H1 (cell line): ENCODE results near the gene COPS9. TPM values are rescaled to one million over a fixed set of nuclear protein-coding genes. Genes with fewer than 3 reads are reported as not detected.

Experiments used
- CTCF ChIA-PET: fragments of 300-600 bp; sonication (Branson Sonifier 250); formaldehyde crosslinking; loops from one replicate; lab custom pipeline; 2021; ENCODE audit not compliant: partially characterized antibody; lab: Charles Lee
- POLR2A ChIA-PET: fragments of 300-600 bp; sonication (Branson Sonifier 250); formaldehyde crosslinking; loops from one replicate; lab custom pipeline; 2021; ENCODE audit warnings: inconsistent platforms; ENCODE audit not compliant: partially characterized antibody; lab: Charles Lee
- DNase-seq, 2 experiments: peaks; one replicate each; pipeline versions ENCODE4 v3.0.0 to v3.0.0-alpha.2; 2010 to 2022; ENCODE audit warnings: low spot score in 2 of 2, low read depth in 1 of 2, mixed read lengths in 1 of 2
- FAIRE-seq: peaks from 2 replicates; lab custom pipeline; 2011; peaks lifted over from hg19 to GRCh38; lab: Jason Lieb, UNC
- H2AFZ ChIP-seq: 2 replicates; pipeline ENCODE4 v1.8.1; 2012; ENCODE audit warnings: low read length, inconsistent platforms
- H2AK5ac ChIP-seq: 2 replicates; pipeline ENCODE4 v1.6.1; 2013; ENCODE audit warnings: low read depth, low read length
- H2BK120ac ChIP-seq: replicated peaks from 2 replicates; pipeline ENCODE3; 2013; ENCODE audit warnings: low read depth, low read length, inconsistent platforms
- H2BK12ac ChIP-seq: 2 replicates; pipeline ENCODE4 v1.6.1; 2013; ENCODE audit warnings: low read depth, low read length
- H2BK15ac ChIP-seq: 2 replicates; pipeline ENCODE4 v1.6.1; 2013; ENCODE audit warnings: low read length
- H2BK20ac ChIP-seq: 2 replicates; pipeline ENCODE4 v1.6.1; 2013; ENCODE audit warnings: low read length
- H2BK5ac ChIP-seq: 2 replicates; pipeline ENCODE4 v1.6.1; 2013; ENCODE audit warnings: low read depth, low read length
- H3K14ac ChIP-seq: 2 replicates; pipeline ENCODE4 v1.6.1; 2013; ENCODE audit warnings: inconsistent platforms; ENCODE audit not compliant: insufficient read length
- H3K18ac ChIP-seq: 2 replicates; pipeline ENCODE4 v1.6.1; 2013; ENCODE audit warnings: low read length; ENCODE audit errors: extremely low read depth
- H3K23ac ChIP-seq: 2 replicates; pipeline ENCODE4 v1.6.1; 2013; ENCODE audit warnings: inconsistent platforms; ENCODE audit not compliant: insufficient read length
- H3K23me2 ChIP-seq: 2 replicates; pipeline ENCODE4 v1.6.1; 2013; ENCODE audit warnings: low read depth, low read length
- H3K27ac ChIP-seq: 2 replicates; pipeline ENCODE4 v1.6.1; 2011; ENCODE audit warnings: low read depth, low read length, inconsistent platforms
- H3K27me3 ChIP-seq, 4 experiments: replicated peaks in 1 of 4; 1 replicate in 1 of 4; 2 replicates in 3 of 4; pipeline versions ENCODE4 v1.6.1 to v1.8.1; 2011 to 2013; ENCODE audit warnings: low read length in 3 of 4, mild to moderate bottlenecking in 3 of 4, inconsistent platforms in 2 of 4, mixed read lengths in 2 of 4, moderate library complexity in 1 of 4; ENCODE audit not compliant: control insufficient read depth in 3 of 4, insufficient read depth in 3 of 4; ENCODE audit errors: extremely low read depth in 1 of 4
- H3K36me3 ChIP-seq, 4 experiments: 2 replicates each; pipeline versions ENCODE4 v1.6.1 to v1.8.1; 2011 to 2013; ENCODE audit warnings: mild to moderate bottlenecking in 4 of 4, low read length in 3 of 4, moderate library complexity in 2 of 4, control low read depth in 1 of 4, inconsistent platforms in 1 of 4; ENCODE audit not compliant: insufficient read depth in 4 of 4, control insufficient read depth in 2 of 4
- H3K4ac ChIP-seq: replicated peaks from 2 replicates; pipeline ENCODE3; 2013; ENCODE audit warnings: low read length, low read depth, mixed read lengths, inconsistent platforms; ENCODE audit not compliant: insufficient read length
- H3K4me1 ChIP-seq, 4 experiments: replicated peaks in 1 of 4; 1 replicate in 1 of 4; 2 replicates in 3 of 4; pipeline versions ENCODE4 v1.6.1 to v1.8.1; 2011 to 2013; ENCODE audit warnings: low read length in 3 of 4, inconsistent platforms in 2 of 4, mixed read lengths in 1 of 4; ENCODE audit not compliant: insufficient read depth in 4 of 4, control insufficient read depth in 3 of 4
- H3K4me2 ChIP-seq, 2 experiments: 2 replicates each; pipeline versions ENCODE4 v1.6.1 to v1.8.1; 2011 to 2013; ENCODE audit warnings: low read depth in 2 of 2, low read length in 2 of 2, control low read depth in 1 of 2, inconsistent platforms in 1 of 2, mild to moderate bottlenecking in 1 of 2; ENCODE audit not compliant: insufficient read depth in 1 of 2
- H3K4me3 ChIP-seq, 4 experiments: fragments of 200-600, 300-600 bp in 1 of 4; sonication (generic), shearing (Covaris generic), sonication (Bioruptor Twin) in 1 of 4; 2 replicates each; pipeline versions ENCODE4 v1.5.1 to v1.8.1; 2011 to 2016; ENCODE audit warnings: low read length in 4 of 4, low read depth in 3 of 4, control low read depth in 2 of 4, inconsistent platforms in 2 of 4, mild to moderate bottlenecking in 2 of 4, mixed read lengths in 1 of 4, moderate library complexity in 1 of 4; ENCODE audit not compliant: insufficient read depth in 2 of 4; ENCODE audit errors: extremely low read depth in 1 of 4
- H3K56ac ChIP-seq: replicated peaks from 2 replicates; pipeline ENCODE3; 2013; ENCODE audit warnings: low read depth, mild to moderate bottlenecking, mixed read lengths, low read length, inconsistent platforms; ENCODE audit not compliant: insufficient read length
- H3K79me1 ChIP-seq: 2 replicates; pipeline ENCODE4 v1.6.1; 2013; ENCODE audit warnings: low read depth, low read length, control low read depth
- H3K79me2 ChIP-seq, 2 experiments: 2 replicates each; pipeline versions ENCODE4 v1.6.1 to v1.8.1; 2012 to 2013; ENCODE audit warnings: low read length in 2 of 2, mild to moderate bottlenecking in 2 of 2, inconsistent platforms in 1 of 2; ENCODE audit not compliant: insufficient read depth in 2 of 2, control insufficient read depth in 1 of 2
- H3K9ac ChIP-seq, 4 experiments: replicated peaks in 1 of 4; 1 replicate in 1 of 4; 2 replicates in 3 of 4; pipeline versions ENCODE4 v1.6.1 to v1.8.1; 2011 to 2013; ENCODE audit warnings: low read depth in 3 of 4, low read length in 3 of 4, control low read depth in 2 of 4, mild to moderate bottlenecking in 2 of 4, moderate library complexity in 2 of 4, inconsistent platforms in 1 of 4; ENCODE audit errors: extremely low read depth in 1 of 4
- H3K9me3 ChIP-seq, 2 experiments: 2 replicates each; pipeline versions ENCODE4 v1.6.1 to v1.8.1; 2012 to 2013; ENCODE audit warnings: mild to moderate bottlenecking in 2 of 2, moderate library complexity in 2 of 2, control low read depth in 1 of 2, inconsistent platforms in 1 of 2, low read depth in 1 of 2, low read length in 1 of 2, mixed read lengths in 1 of 2; ENCODE audit not compliant: insufficient read depth in 2 of 2
- H4K20me1 ChIP-seq, 2 experiments: replicated peaks in 1 of 2; 2 replicates each; pipeline versions ENCODE3 to v1.8.1; 2011 to 2013; ENCODE audit warnings: inconsistent platforms in 2 of 2, low read length in 2 of 2, mild to moderate bottlenecking in 1 of 2; ENCODE audit not compliant: insufficient read depth in 2 of 2, control insufficient read depth in 1 of 2
- H4K5ac ChIP-seq: 2 replicates; pipeline ENCODE4 v1.6.1; 2013; ENCODE audit warnings: low read length, low read depth, mixed read lengths, inconsistent platforms; ENCODE audit not compliant: insufficient read length
- H4K8ac ChIP-seq: 2 replicates; pipeline ENCODE4 v1.8.0; 2013; ENCODE audit warnings: mild to moderate bottlenecking, moderate library complexity, low read length, inconsistent platforms; ENCODE audit not compliant: insufficient read depth; ENCODE audit errors: extremely low read depth
- H4K91ac ChIP-seq: replicated peaks from 2 replicates; pipeline ENCODE3; 2013; ENCODE audit warnings: low read length, mixed read lengths, inconsistent platforms; ENCODE audit not compliant: insufficient read length
- BCL11A ChIP-seq, 2 experiments: IDR thresholded peaks; one replicate each; pipeline ENCODE4 v1.6.1; 2011; ENCODE audit warnings: low read depth in 2 of 2, low read length in 2 of 2, mild to moderate bottlenecking in 2 of 2
- CTBP2 ChIP-seq: IDR thresholded peaks from 2 replicates; pipeline ENCODE4 v1.7.0; 2011; ENCODE audit warnings: borderline replicate concordance, mild to moderate bottlenecking, moderate library complexity, mixed read lengths, low read length; ENCODE audit not compliant: insufficient read depth, insufficient read length
- HDAC6 ChIP-seq: IDR thresholded peaks from one replicate; pipeline ENCODE4 v1.7.1; 2012; ENCODE audit warnings: low read depth, mild to moderate bottlenecking, inconsistent platforms, low read length, moderate library complexity
- MAX ChIP-seq: IDR thresholded peaks from 2 replicates; pipeline ENCODE4 v1.6.1; 2012; ENCODE audit warnings: inconsistent platforms
- POLR2AphosphoS5 ChIP-seq: IDR thresholded peaks from 2 replicates; pipeline ENCODE4 v1.6.1; 2011; ENCODE audit warnings: low read depth, low read length
- RXRA ChIP-seq: IDR thresholded peaks from 2 replicates; pipeline ENCODE4 v1.6.1; 2011; ENCODE audit warnings: low read depth, mild to moderate bottlenecking, low read length, moderate library complexity; ENCODE audit not compliant: insufficient read depth
- SIRT6 ChIP-seq: IDR thresholded peaks from one replicate; pipeline ENCODE4 v1.7.1; 2012; ENCODE audit warnings: low read length, inconsistent platforms
- SP2 ChIP-seq: IDR thresholded peaks from 2 replicates; pipeline ENCODE4 v1.6.1; 2012; ENCODE audit warnings: mild to moderate bottlenecking, low read length, inconsistent platforms
- WGBS, 2 experiments: shearing (Covaris generic) in 1 of 2; methylation state at CpG; one replicate each; pipeline versions ENCODE4 v1.1.6 to v1.1.7; 2013 to 2015; ENCODE audit warnings: low lambda C conversion rate in 2 of 2, mixed read lengths in 2 of 2, inconsistent platforms in 1 of 2, low coverage in 1 of 2, missing lambda C conversion rate in 1 of 2; ENCODE audit not compliant: insufficient replicate concordance in 2 of 2, insufficient coverage in 1 of 2, insufficient read length in 1 of 2; ENCODE audit errors: extremely low coverage in 1 of 2, missing lambda C conversion rate in 1 of 2; 5-methylcytosine and 5-hydroxymethylcytosine counted together
- polyA plus RNA-seq, 7 experiments: library from polyadenylated mRNA; depleted of rRNA in 3 of 7; stranded (reverse) in 5 of 7; unstranded in 2 of 7; fragments of >200 nt in 5 of 7; fragments of 200-250 nt in 2 of 7; gene quantifications; 1 replicate in 5 of 7; 2 replicates in 1 of 7; 4 replicates in 1 of 7; pipeline versions ENCODE4 v1.2.1 to v1.2.3, GENCODE V29; 2011 to 2013; ENCODE audit warnings: missing spikeins in 2 of 7, mixed read lengths in 2 of 7
- total RNA-seq: library from RNA; stranded (reverse); fragmentation: NEBNext Ultra II Directional; extraction: Animal tissue kit (Norgen Biotek cat#: 25700); gene quantifications from 2 replicates; pipeline ENCODE4 v1.2.1, GENCODE V29; 2021

Gene COPS9
- total and polyA plus RNA-seq, 2 of the 8 experiments (the other 6 are each of a cell fraction or from before 2014, with no cell fraction given): 154 to 234 TPM

DNA sequence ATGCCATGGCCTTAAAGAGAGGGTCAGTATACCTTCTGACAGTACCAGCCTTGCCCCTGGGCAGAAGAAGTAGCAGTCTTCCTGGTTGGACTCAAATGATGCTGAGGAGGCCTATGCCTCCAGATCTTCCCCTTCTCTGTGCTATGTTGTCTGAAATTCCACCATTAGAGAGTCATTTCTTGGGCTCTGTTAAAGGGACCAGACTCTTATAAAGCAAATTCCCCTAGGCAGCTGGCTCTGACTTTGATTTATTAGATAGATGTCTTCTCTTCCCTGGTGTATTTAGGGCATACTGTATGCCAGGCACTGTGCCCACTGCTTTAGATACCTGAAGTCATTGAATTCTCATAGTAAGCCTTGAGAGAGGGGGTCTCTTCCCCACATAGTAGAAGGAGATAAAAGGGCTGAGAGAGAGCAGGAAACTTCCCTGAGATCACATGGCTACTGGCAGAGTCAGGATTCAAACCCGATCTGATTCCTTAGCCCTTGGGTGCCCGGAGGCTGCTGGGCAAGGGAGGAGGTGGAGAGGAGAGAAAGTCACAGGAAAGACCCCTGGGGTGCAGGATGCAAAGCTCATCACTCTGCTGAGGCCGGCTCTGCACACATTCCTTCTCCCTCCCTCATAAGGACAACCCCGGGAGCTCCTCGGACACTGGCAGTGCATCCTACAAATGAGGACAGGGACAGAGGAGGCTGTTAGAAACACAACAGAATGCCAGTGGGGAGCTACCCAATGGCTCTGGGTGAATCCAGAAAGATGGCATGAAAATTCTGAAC lies 23.0 kb downstream of the COPS9 start:
- Histone ChIP-seq H3K18ac (no peak overlapping the region; the same call in 1 of the 2 replicates), H4K20me1 (no peaks in the 10 kb centered on the region), H3K4me1 (peaks cover 0 to 5% (median 0%) of the 10 kb centered on the region in 4 experiments; a peak in 2 of 7 replicates), H4K8ac (no peak overlapping the region), H2BK15ac (no peak overlapping the region), H3K23ac (no peak overlapping the region), H3K23me2 (no peaks in the 10 kb centered on the region), H2BK12ac (no peak overlapping the region; the same call in 1 of the 2 replicates), H3K36me3 (no peaks in the 10 kb centered on the region), H2AK5ac (no peak overlapping the region), H4K91ac (no peak overlapping the region), H2BK5ac (0 out of 2 replicates have a peak overlapping the region, but pooled peaks have one; percentile 44), H3K79me1 (no peaks in the 10 kb centered on the region), H3K56ac (no peak overlapping the region), H3K27me3 (no peaks in the 10 kb centered on the region; a peak in 1 of 7 replicates), H3K4ac (no peak overlapping the region), H3K9me3 (no peaks in the 10 kb centered on the region), H2AFZ (no peak overlapping the region), H3K79me2 (no peaks in the 10 kb centered on the region), H3K4me3 (no peak overlapping the region), H2BK20ac (no peak overlapping the region), H3K27ac (no peak overlapping the region), H3K4me2 (peak overlapping the region in 1 of 2 experiments; percentile 7; a peak in 1 of 4 replicates), H3K9ac (no peak overlapping the region), H4K5ac (no peak overlapping the region), H2BK120ac (no peak overlapping the region), H3K14ac (no peak overlapping the region)
- POLR2A ChIA-PET: no interaction called here
- TF ChIP-seq SP2 (no peak), RXRA (no peak), SIRT6 (no peak), POLR2AphosphoS5 (no peak), CTBP2 (no peak), MAX (no peak), HDAC6 (no peak), BCL11A (IDR thresholded peaks at IDR 0.05; ENCODE audit: low read depth in 2 of 2, low read length in 2 of 2) (no peak)
- FAIRE-seq (no peak), DNase-seq (peak in 1 of 2 experiments; percentile 44)
- 52% methylated on average over 5 of the region's 5 CpGs; no CpG with 5 or more reads in 1 of the 2 experiments for WGBS, 2 experiments
- CTCF ChIA-PET: interaction anchor here (0.8 kb wide), 1 partner anchor 38 kb away, joined by 3 read pairs; no protein-coding TSS in a partner anchor
